NCI-H524 (cell line): ENCODE measurements around the gene SYNPO2.
A peak's percentile ranks its signal among the peaks of the same experiment; 100 is the strongest.
"Not testable (repeated sequence)": the region's sequence is repeated elsewhere in the genome, so short reads cannot be mapped to it uniquely, and the experiment has no call there.

Experiments
- DNase-seq, 2 experiments: peaks; one replicate each; lab custom pipeline; 2025; lab: John Stamatoyannopoulos, UW

The SYNPO2 gene

GRCh38 chr4:118888666-118889311 lies at the start of gene SYNPO2:
Gene SYNPO2 (plus strand): TSS chr4:118888854. CDS start chr4:118889037, 183 bp downstream.
- peak; percentile 44 to 64 for DNase-seq

- no peak for DNase-seq
Measured at GRCh38 chr4:118839221-118839927, 49.3 kb upstream of the SYNPO2 start.

- no peak for DNase-seq
Measured at GRCh38 chr4:118842055-118842454, 46.6 kb upstream of the SYNPO2 start.

GRCh38 chr4:118843237-118843636 lies 45.4 kb upstream of the SYNPO2 start:
- DNase-seq, result no peak

- peak in 1 of 2 experiments; percentile 64 for DNase-seq
Measured at GRCh38 chr4:118845552-118846050, 43.1 kb upstream of the SYNPO2 start.

GRCh38 chr4:118846979-118847378 lies 41.7 kb upstream of the SYNPO2 start:
- no peak for DNase-seq

GRCh38 chr4:118848242-118848641 lies 40.4 kb upstream of the SYNPO2 start:
- no peak for DNase-seq

GRCh38 chr4:118848901-118849300 lies 39.8 kb upstream of the SYNPO2 start:
- no peak for DNase-seq

- no peak for DNase-seq
Measured at GRCh38 chr4:118849867-118850487, 38.7 kb upstream of the SYNPO2 start.

- DNase-seq, result no peak
Measured at GRCh38 chr4:118850488-118851173, 38.0 kb upstream of the SYNPO2 start.

- DNase-seq, result no peak
Measured at GRCh38 chr4:118857760-118858159, 30.9 kb upstream of the SYNPO2 start.

GRCh38 chr4:118858779-118859178 lies 29.9 kb upstream of the SYNPO2 start:
- no peak for DNase-seq

GRCh38 chr4:118865091-118865708 lies 23.5 kb upstream of the SYNPO2 start:
- DNase-seq, result peak in 1 of 2 experiments; percentile 49

- no peak for DNase-seq
Measured at GRCh38 chr4:118866442-118866841, 22.2 kb upstream of the SYNPO2 start.

GRCh38 chr4:118867311-118868067 lies 21.2 kb upstream of the SYNPO2 start:
- DNase-seq, result no peak

GRCh38 chr4:118869808-118870342 lies 18.8 kb upstream of the SYNPO2 start:
- no peak for DNase-seq

GRCh38 chr4:118872181-118872580 lies 16.5 kb upstream of the SYNPO2 start:
- no peak for DNase-seq

GRCh38 chr4:118877797-118878196 lies 10.9 kb upstream of the SYNPO2 start:
- DNase-seq, result no peak

GRCh38 chr4:118878507-118878906 lies 10.1 kb upstream of the SYNPO2 start:
- DNase-seq, result not testable (repeated sequence)

- DNase-seq, result no peak
Measured at GRCh38 chr4:118879409-118879808, 9.2 kb upstream of the SYNPO2 start.
